UCSD-AML1 (cell line): ENCODE data around the gene KCNMA1.
"Not testable (repeated sequence)": the region's sequence is repeated elsewhere in the genome, so short reads cannot be mapped to it uniquely, and the experiment has no call there.

ENCODE experiments used
- DNase-seq: peaks from one replicate; lab custom pipeline; 2025; ENCODE audit not compliant: unreplicated experiment; lab: John Stamatoyannopoulos, UW

Gene KCNMA1

DNA sequence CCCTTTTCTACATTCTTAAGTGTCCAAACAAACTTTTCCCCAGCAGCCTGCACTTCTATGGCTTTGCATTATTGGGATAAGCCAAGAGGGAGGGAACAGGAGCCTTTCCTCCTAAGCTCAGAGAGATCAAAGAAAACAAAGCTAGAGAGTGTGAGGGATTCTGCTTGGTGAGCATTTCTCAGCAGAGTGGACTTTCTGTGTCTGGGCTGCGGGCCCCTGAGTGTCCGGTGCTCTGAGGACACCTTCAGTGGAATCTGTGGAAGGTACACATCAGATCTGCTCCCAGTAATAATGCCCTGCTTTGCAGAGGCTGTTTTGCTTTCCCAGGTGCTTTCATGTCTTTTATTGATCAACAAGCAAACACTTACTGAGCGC is 50.2 kb downstream of the KCNMA1 start:
- no peak for DNase-seq

- no peak for DNase-seq
Measured at GRCh38 chr10:77586719-77587415, 50.7 kb downstream of the KCNMA1 start.

DNA sequence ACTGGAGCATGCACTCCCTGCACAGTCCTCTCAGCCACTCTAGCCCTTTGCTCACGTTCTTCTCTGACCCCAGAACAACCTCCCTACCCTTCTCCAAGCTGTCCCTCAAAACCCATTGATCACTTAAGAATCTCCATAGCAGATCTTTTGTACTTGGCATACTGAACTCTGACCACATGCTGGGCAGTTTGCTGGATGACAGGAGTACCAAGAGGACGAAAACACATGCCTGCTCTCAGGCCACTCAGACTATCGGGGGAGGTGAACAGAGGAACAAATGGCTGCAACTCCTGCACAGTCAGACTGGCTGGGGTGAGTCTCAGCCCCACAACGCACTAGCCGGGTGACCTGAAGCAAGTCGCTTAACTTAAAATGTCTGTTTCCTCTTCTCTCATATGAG is 52.7 kb downstream of the KCNMA1 start:
- DNase-seq, result no peak

DNA sequence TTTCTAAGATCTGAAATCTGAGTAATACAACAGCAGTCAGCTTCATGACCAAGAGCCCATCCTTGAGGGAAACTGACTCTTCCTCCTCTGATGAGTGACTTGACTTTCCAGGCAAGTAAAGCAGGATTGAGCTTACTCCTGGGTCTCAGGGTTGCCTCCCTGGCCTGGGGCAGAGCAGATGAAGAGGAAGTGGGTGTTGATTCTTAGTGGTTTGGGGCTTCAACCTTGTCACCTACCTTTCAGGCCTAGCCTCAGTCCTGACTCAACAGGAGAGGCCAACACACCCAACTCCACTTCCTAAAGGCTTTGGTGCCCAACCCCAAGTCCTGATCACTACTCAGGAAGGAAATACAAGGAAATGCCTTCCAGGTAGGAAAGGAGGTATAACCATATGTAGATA is 54.1 kb downstream of the KCNMA1 start:
- no peak for DNase-seq

GRCh38 chr10:77582710-77583115 is 54.9 kb downstream of the KCNMA1 start:
- no peak for DNase-seq

- no peak for DNase-seq
Measured at GRCh38 chr10:77581738-77582137, 55.9 kb downstream of the KCNMA1 start.

DNA sequence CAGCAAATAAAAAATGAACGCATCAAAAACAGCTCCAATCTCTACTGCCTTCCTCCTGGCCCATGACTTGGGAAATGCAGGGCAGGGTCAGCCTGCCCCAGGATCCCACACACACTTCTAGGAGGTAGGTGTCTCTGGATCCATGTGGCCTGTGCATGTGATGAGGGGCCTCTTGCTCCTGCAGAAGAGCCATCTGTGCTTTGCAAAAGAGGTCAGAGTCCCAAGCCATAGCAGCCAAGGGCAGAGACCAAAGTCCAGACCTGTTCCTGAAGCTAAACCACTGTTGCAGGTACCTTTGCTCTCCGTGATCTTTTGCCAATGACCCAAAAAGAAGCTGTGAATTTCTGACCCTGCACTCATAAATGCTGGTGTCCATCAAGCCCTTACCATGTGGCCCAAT is 57.1 kb downstream of the KCNMA1 start:
- no peak for DNase-seq

GRCh38 chr10:77578583-77579227 is 58.9 kb downstream of the KCNMA1 start:
- no peak for DNase-seq

DNA sequence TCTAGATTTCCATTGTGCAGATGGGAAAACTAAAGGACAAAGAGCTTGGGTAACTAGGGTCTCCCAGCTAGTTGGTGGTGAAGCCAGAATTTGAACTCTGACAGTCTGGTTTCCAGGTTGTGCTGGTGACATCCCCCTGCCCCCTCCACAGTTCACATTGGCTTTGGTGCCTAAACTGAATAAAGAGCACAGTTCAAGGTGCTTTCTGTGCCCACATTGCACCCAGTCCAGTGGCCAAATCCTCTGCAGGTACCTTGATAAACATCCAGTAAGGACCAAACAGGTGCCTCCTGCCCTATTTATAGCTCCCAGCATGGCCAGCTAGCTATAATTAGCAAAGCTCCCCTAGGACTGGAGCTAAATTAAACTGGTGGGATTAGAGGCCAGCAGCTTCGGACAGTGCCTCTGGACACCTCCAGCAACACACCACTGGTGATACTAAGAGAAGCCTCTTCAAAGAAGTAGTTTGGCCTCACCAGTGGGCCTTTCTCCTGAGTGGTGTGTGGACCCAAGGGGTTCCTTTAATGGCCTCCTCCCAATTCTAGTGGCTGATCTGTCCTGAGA is 59.9 kb downstream of the KCNMA1 start:
- no peak for DNase-seq

GRCh38 chr10:77576444-77577032 is 61.1 kb downstream of the KCNMA1 start:
- DNase-seq, result no peak

DNA sequence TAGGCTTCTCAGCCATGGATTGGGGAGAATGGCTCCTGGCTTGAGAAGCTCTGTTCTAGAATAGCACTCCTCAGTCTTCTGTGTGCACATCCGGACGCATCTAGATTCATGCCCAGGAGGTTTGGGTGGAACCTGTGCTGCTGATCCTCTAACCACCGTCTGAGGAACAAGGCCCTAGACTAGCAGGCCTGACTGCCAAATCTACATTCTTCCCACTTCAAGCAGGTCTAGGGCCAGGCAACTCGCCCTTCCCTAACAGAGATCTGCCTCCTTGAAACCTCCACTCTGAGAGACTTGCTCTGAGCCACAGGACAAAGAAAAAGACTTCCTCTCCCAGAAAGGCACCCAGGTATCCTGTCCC is 61.6 kb downstream of the KCNMA1 start:
- DNase-seq, result no peak

- DNase-seq, result no peak
Measured at GRCh38 chr10:77575271-77576006, 62.2 kb downstream of the KCNMA1 start.

DNA sequence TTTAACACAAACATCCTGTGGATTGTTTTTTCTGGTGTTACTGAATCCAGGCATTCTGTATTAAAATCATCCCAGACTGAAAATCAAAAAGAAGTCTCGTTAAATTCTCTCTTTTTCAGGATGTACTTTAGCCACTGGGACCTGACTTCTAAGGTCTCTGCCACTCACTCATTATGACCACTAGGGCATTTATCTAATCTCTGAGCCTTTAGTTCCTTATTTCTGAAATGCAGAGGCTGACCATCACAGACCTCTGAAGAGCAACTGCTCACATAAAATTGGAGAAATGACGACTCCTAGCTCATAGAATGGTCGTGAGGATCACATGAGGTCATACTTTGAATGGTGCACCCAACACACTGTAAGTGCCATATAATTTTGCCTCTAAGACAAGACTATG is 63.2 kb downstream of the KCNMA1 start:
- DNase-seq, result no peak

DNA sequence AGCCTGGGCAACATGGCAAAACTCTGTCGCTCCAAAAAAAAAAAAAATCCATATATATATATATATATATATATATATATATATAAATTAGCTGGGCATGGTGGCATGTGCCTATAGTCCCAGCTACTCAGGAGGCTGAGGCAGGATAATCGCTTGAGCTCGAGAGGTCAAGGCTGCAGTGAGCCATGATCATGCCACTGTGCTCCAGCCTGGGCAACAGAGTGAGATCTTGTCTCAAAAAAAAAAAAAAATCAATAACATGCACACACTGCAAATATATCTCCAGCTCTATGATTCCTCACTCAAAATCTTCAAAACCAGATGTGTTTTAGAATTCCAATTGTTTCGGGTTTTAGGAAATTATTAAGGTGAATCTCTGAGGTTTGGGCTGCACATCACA is 65.1 kb downstream of the KCNMA1 start:
- DNase-seq, result not testable (repeated sequence)

GRCh38 chr10:77571490-77571889 is 66.1 kb downstream of the KCNMA1 start:
- DNase-seq, result no peak

DNA sequence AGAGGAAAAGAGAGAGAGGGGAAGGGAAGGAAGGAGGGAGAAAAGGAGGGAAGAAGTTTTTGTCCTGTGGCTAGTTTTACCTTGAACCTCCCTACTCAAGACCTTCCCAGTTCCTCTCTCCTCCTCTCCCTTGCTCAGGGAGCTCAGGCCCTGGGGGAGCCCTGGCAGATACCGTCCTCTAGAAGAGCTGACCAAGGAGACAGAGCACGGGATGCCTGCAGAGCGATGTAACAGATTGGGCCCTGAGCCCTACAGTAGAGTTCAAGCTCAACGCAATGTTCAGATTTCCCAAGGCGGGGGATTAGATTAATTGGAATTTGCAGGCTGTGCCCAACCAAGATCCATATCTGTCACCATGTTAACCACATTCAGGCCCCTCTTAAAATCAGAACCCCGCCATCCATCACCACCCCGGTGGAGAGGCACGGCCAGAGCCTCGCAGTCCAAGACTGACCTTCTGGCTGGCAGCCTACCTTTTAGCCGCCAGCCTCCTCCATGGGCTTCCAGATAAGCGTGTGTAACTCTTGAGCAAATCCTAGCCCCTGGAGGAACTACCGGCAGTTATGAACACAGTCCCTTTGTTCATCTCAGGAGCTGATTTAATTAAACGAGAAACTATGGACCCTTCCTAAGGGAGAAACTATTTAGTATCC is 70.6 kb downstream of the KCNMA1 start:
- no peak for DNase-seq

DNA sequence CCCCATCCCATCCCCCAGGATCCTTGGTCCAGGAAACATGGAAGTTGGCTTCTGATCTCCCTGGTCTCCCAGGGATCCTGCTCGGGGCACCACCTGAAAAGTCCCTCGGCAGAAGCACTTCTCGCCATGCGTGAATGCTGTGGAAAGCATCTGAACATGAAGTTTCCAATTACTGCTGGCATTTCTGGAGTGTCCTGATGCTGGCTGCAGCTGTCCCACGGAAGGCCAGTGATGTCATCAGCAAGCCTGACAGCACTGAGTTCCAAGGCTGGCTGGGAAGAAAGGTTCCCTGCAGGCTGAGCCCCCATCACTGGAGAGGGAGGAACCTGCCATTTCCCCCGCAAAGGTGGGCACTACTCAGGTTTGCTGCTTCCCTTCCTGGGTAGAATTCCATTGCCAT is 71.4 kb downstream of the KCNMA1 start:
- DNase-seq, result no peak

- no peak for DNase-seq
Measured at GRCh38 chr10:77565590-77566023, 72.0 kb downstream of the KCNMA1 start.

DNA sequence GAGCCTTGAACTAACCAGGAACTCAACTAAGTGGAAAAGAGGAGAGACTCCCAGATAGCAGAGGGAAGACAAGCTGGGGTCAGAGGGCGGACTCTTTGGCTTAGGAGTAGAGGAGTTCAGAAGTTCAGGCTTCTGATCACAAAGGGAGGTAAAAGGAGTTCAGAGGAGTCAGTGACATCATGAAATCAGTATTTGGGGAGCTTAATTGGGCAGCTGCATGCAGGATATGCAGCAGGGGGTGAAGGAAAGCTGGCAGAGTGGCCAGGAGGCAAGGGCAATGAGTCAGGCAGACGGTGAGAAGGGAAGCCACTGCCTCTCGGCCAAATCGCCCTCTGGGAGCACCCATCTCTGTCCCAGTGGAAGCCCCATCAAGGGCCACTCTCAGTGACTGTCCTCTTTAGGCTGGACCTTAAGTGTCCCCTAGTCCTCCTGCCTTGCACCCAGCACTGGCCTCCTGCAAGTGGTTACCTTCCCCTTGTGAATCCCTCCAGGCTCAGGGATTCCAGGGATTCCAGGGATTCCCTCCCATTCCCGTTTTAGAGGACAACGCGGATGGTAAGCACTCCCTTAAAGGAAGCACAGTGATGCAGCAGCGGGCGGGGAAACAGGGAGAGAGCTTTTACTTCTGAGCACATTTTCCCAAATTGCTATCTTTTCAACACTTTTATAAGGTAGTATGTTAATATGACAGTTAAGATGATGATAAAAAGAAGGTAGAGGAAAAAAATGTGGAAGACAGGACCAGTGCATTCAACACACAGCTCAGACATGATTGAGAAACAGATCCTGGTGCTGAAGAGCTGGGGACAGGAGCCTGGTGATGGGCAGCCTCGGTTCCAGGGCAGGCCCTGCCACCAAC is 72.6 kb downstream of the KCNMA1 start:
- no peak for DNase-seq

- DNase-seq, result no peak
Measured at GRCh38 chr10:77563638-77564270, 73.9 kb downstream of the KCNMA1 start.
